CD4-positive, alpha-beta T cell treated with Interleukin-15 for 1 hour (primary cell): ENCODE data around the gene PEX11B.

ENCODE experiments used
- DNase-seq: peaks from one replicate; pipeline ENCODE4 v3.0.0-alpha.2; 2020

Gene PEX11B

GRCh38 chr1:145901312-145902021 is 17.1 kb downstream of the PEX11B start:
- no peak for DNase-seq

- no peak for DNase-seq
These were observed 19.8 kb downstream of the PEX11B start for GRCh38 chr1:145898756-145899155.

- no peak for DNase-seq
These were observed 20.5 kb downstream of the PEX11B start for GRCh38 chr1:145897969-145898368.

DNA sequence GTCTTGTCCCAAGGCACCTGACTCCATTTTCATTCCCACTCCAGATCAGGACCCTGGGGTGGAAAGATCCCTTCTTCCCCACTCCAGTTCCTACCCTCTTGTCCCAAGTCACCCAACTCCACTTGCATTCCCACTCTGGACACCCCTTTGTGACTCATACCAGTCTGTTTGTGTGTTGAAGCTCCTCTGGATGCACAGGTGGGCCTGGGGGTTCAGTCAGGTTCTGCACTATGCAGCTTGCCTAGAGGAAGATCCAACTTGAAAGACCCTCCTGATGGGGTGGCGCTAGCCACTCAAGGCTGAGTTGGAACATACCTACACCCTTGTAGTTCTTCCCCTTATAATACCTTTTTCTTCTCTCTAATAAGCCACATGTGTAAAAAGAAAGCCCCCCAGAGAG is 23.0 kb downstream of the PEX11B start:
- DNase-seq, result no peak

GRCh38 chr1:145893306-145894055 is 25.0 kb downstream of the PEX11B start:
- DNase-seq, result no peak

GRCh38 chr1:145892486-145893087 is 25.9 kb downstream of the PEX11B start:
- DNase-seq, result no peak

DNA sequence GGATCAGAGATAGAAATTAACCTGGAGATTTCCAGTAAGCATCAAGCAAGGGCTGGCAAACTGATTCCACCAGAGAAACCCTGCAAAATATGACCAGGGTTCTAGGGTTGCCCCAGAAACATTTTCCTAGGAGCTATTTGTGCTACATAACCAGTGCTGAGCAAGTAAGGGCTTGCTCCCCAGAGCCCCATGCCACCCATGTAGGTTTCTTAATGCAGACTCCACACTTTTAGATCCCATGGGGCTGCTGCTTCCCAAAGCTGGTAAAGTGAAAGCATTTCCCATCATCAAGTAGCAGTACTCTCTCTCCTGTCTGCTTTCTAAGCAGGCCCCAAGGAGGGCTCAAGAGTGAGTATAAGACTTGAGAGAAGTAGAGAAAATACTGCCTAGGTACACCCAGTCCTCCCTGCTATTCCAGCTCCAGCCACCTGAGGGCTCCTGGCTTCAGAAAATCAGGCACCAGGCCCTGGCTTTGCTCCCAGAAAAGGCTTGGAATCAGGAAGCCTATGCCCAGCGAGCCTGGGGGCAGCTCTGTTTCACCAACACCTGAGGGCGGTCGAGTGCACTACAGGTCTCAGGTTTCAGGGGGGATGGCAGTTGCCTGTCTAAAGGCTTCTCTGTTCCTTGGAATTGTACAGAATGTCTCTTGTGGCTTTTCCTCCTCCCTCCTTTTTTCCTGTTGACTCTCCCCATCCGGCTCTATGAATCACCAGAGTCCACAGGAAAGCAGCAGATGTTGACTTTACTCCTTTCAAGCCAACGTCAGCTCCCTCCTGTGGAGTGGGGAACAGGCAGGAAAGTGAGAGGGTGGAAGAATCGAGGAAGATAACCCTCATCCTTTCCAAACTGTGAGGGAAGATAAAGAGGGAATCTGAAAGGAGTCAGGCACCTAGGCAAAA is 26.7 kb downstream of the PEX11B start:
- peak; percentile 47 for DNase-seq

- no peak for DNase-seq
These were observed 27.4 kb downstream of the PEX11B start for GRCh38 chr1:145891143-145891542.

DNA sequence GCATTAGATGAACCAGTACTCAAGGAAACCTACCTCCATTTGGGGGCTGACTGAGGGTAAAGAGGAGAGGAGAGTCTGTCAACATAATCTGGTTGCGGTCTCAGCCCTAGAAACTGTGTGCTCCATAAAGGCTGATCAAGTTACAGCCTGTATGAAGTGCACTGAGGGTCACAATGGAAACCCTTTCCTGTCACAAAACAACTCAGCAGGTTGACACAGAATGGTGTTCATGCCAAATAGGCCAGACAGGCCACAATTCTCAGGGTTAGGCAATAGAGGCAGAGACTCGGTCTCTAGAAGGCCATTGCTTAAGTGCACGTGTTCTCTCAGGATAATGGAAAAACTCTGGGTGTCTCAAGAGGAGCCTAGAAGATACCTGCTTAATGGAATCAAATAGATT is 28.8 kb downstream of the PEX11B start:
- DNase-seq, result no peak

- DNase-seq, result no peak
These were observed 30.9 kb downstream of the PEX11B start for GRCh38 chr1:145887631-145888030.

GRCh38 chr1:145886816-145887215 is 31.7 kb downstream of the PEX11B start:
- no peak for DNase-seq

DNA sequence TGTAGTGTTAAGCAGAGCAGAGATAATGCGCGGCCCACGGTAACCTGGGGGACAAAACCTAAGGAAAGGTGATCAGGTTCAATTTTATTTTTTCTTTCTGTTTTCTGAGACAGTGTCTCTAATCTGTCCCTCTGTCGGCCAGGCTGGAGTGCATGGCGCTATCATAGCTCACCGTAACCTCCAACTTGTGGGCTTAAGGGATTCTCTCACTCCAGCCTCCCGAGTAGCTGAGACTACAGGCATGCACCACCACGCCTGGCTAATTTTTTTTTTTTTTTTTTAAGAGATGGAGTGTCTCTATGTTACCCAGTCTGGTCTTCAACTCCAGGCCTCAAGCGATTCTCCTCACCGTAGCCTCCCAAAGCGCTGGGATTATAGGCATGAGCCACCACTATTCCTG is 32.1 kb downstream of the PEX11B start:
- DNase-seq, result no peak

DNA sequence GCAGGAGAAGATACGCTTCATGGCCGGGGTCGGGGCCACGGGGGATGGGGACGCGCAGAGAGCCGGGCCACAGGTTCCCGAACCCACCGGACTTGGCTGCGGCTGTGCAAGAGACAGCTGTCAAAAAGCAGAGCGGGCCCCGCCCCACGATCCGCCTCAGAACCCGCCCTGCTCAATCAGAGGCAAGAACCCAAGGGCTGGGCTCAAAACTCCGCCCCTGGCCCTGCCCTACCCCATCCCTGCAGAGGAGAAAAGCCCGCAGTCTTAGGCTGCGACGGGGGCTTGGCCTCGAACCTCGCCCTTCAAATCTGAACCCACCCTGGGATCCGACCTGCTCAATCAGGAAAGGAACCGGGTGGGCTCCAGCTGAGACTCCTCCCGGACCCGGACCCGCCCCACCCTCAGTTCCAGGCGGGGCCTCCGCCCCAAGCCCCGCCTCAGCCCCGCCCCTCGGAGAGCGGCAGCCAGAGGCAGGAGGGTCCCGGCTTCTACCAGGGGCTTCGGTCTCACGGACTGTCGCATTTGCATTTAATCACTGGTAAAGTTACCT is 32.7 kb downstream of the PEX11B start, which contains the start of gene ANKRD35:
Gene ANKRD35, minus strand, starts transcription at position 129 of the 550 bp plus-strand sequence. Its CDS starts 108 bp downstream, at position 21.
- DNase-seq, result peak; percentile 87

GRCh38 chr1:145884675-145885074 is 33.8 kb downstream of the PEX11B start:
- no peak for DNase-seq

DNA sequence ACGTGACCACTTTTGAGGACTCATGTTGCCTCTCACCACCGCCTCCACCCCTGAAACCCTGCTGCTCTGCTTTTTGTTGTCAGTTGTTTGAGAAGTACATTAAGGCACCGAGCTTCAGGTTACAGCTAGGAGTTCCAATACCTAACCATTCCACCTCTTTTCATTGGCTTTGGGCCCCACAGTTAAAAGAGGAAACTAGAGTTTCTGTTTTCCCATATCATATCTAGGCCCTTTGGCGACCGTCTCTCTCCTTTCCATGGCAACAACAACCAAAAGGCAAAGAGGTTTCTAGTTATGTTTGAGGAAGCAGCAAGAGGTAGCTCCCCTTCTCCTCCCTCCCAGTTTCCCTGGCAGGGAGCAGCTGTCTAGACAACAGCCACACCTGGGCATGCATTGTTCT is 38.7 kb downstream of the PEX11B start:
- no peak for DNase-seq

DNA sequence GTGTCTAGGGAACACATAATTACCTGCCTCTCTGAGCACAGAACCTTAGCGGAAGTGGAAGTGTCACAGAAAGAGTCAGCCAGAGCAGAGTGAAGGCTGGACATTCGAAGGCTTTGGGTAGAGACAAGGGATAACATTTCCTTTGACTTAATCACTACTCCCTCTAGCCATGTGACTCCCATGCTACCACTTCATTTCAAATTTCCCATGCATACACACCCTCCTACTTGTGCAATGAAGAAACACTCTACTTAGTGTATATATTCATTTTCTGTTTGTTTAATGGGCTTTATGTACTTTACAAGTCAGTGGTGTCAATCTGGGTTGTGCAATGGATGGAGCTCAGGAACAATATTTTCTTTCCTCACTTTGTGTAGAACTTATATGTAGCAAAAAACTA is 39.8 kb downstream of the PEX11B start:
- DNase-seq, result no peak

DNA sequence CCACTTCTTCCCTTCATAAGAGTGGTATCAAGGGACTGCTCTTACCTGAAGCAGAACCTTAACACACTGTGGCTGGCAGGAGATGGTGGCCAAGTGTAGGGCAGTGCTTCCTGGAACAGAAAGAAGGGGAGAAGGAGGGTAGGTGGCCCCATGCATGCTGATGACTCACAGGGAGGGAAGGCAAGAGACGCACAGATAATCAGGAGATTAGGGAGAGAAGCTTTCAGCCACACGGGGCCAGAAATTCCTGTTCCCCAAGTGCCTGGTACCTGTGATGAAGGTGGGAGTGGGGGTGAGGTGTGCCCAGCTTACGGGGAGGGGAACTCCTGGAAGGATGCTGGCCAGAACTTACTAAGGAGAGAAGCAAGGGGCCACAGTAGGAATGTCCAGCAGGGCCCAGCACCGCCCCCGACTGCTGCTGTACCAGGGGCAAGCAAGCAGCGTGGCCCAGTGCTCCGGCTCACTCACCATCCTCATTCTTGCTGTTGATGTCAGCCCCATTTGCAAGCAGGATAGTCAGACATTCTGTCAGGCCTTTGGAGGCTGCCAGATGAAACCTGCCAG is 40.5 kb downstream of the PEX11B start:
- no peak for DNase-seq

DNA sequence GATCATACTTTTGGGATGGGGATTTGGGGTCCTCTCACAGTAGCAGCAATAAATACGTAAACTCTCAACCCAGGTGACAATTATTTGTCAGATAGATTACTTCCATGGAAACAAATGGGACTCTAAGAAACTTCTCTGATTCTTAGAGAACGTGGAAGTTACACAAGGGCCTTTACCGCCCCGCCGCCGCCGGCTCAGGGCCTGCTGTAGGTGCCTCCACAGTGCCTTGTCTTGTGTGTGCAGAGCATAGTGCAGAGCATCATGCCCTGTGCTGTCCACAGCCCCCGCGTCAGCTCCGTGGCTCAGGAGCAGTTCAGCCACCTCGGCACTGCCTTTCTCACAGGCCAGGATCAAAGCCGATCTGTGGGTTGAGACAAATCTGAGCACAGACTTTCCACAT is 43.9 kb downstream of the PEX11B start:
- DNase-seq, result no peak

DNA sequence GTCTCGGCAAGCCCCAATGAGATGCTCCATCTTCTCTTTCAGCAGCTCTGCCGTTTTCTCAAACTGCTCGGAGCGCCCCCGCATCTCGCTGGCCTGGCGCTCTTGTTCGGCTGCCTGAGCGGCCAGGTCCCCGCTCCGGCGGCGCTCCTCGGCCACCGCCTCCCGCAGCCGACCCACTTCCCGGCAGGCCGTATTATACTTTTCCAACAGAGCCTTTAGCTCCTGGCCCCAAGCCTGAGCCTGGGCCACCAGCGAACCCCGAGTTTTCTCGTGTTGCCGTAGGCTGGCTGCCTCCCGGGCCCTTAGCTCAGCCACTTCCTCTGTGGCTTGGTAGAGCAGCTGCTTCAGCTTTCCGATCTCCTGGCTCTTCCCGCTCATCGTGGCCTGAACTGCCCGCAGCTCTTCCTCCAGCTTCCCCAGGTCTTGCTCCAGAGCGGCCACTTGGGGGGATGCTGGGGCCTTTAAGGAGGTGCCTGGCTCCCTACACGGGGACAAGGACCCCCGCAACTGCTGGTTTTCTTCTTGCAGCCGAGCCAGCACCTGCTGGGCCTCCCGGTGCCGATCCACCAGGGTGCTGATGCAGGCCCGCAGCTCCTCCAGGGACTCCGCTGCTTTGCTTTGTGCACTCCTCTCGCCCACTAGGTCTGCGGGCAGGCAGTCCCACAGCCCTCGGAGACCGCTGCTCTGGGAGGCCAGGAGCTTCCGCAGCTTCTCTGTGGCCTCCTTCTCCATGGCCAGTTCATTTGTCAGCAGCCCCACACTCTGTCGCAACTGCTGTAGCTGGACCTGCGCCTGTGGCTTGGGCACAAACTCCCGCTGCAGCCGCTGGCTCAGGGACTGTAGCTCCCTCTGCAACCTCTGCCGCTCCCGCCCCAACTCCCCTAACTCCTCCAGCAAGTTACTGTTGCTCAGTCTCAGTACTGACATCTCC is 46.3 kb downstream of the PEX11B start:
- DNase-seq, result no peak

- no peak for DNase-seq
These were observed 50.3 kb downstream of the PEX11B start for GRCh38 chr1:145868232-145868631.
